T-helper 2 cell treated with Interferon-gamma antibody and Interleukin-4, amounts not matched to agents 100 ng/mL and 5 ng/mL, for 36 hours (primary cell): Measurements from ENCODE around the gene ARFGAP2. TPM values are rescaled to one million over a fixed set of nuclear protein-coding genes. Genes with fewer than 3 reads are reported as not detected.
"Not testable (repeated sequence)": the region's sequence is repeated elsewhere in the genome, so short reads cannot be mapped to it uniquely, and the experiment has no call there.

Source experiments
- intact Hi-C: fragments of 100-400 bp; cut with micrococcal nuclease; formaldehyde crosslinking; loops from one replicate; pipeline ENCODE4 v1.15.1; 2023
- total RNA-seq: library from RNA; stranded (reverse); gene quantifications from 2 replicates; pipeline ENCODE4 v1.2.3, GENCODE V29; 2022

Gene ARFGAP2
- 97.0 and 97.9 TPM in 2 replicates for total RNA-seq

GRCh38 chr11:47176328-47177228 is at the start of gene ARFGAP2:
Gene ARFGAP2 (minus strand): TSS chr11:47176879. CDS start chr11:47176853, 26 bp downstream.
- intact Hi-C loops, result loop anchor here (1.0 to 5.0 kb wide), 12 partner anchors 10 to 672 kb away; partner anchors contain the start of genes ACP2, ARHGAP1, ATG13 and DDB2

GRCh38 chr11:47225552-47226400 is 49.1 kb upstream of the ARFGAP2 start:
- intact Hi-C loops, result loop anchor here (1.0 kb wide), 1 partner anchor 9 kb away; no protein-coding TSS in a partner anchor

DNA sequence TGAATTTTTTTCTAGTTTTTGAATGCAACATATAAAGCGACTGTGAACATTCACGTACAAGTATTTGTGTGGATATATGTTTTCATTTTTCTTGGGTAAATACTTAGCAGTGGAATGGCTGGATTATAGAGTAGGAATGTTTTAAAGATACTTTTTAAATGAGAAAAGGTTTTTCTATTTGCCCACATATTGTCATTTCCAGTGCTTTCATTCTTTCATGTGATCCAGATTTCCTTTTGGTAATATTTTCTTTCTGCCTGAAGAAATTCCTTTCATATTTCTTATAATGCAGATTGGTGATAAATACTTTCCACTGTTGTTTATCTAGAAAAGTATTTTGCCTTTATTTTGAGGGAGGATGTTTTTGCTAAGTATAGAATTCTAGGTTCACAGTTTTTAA is 46.0 kb upstream of the ARFGAP2 start:
- intact Hi-C loops, result no loop called here

DNA sequence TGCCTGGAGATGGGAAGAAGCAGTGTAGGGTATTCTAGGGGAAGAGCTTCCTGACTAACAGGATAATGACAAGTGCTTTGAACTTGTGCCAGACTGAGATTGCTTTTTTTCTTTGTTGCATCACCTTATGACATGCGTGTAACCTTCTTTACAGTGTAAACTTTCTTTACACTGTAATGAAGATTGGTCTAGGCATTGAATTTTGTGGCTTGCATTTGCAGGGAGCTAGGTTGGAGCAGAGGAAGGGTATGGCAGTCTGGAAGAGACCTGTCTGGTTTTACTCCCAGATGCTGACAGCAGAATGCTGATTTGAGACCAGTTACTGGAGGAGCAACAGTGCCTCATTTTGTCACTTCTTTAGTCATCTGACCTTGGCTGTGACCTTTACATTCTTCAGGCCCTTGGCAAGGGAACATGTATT is 43.7 kb upstream of the ARFGAP2 start:
- intact Hi-C loops, result no loop called here

GRCh38 chr11:47216121-47216798 is 39.6 kb upstream of the ARFGAP2 start:
- intact Hi-C loops, result loop anchor here (1.0 to 5.0 kb wide), 6 partner anchors 9 to 361 kb away; partner anchors contain the start of genes ACP2, KBTBD4, NDUFS3 and PSMC3

GRCh38 chr11:47215366-47215910 is 38.8 kb upstream of the ARFGAP2 start:
- intact Hi-C loops, result loop anchor here (2.0 to 5.0 kb wide), 4 partner anchors 337 to 551 kb away; partner anchors contain the start of genes CELF1, FNBP4, KBTBD4 and MTCH2

DNA sequence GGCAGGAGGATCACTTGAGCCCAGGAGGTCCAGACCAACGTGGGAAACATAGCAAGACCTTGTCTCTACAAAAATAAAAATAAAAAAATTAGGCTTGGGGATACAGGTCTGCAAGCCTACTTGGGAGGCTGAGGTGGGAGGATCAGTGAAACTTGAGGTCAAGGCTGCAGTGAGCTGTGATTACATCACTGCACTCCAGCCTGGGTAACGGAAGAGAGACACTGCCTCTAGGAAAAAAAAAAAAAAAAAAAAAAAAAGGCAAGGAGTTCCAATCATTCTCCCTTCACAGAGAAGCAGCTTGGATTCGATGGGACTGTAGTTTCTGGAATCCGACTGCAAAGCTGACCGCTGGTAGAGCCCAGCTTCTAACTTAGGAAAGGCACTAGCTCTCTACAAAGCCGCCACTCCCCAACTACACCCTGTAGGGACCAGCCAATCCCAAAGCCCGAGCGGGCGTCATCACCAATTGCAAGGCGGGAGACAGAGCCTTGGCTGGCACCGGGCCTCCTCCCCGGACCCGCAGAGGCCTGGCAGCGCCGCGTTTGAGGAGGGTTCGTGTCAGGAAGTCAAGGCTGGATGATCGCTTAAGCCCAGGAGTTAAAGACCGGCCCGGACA is 37.4 kb upstream of the ARFGAP2 start:
- intact Hi-C loops, result loop anchor here (1.0 to 2.0 kb wide), 6 partner anchors 28 to 553 kb away; partner anchors contain the start of genes ARFGAP2, CELF1, FNBP4 and MTCH2

DNA sequence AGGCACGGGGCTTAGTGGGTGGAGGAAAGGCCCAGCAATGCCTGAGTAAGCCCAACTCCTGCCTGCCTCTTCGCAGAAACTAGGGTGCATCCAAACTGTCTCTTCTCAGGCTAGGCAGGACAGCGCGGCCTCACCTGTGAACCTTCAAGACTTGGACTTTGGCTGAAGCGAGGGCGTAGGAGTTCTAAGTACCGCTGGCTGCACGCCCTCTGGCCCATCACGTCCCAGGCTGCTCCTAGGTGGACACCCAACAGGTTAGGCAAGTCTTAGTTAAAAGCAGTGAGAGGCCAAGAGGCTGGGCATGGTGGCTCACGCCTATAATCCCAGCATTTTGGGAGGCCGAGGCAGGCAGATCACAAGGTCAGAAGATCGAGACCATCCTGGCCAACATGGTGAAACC is 36.3 kb upstream of the ARFGAP2 start:
- intact Hi-C loops, result no loop called here

GRCh38 chr11:47208628-47209027 is 31.9 kb upstream of the ARFGAP2 start:
- intact Hi-C loops, result no loop called here

DNA sequence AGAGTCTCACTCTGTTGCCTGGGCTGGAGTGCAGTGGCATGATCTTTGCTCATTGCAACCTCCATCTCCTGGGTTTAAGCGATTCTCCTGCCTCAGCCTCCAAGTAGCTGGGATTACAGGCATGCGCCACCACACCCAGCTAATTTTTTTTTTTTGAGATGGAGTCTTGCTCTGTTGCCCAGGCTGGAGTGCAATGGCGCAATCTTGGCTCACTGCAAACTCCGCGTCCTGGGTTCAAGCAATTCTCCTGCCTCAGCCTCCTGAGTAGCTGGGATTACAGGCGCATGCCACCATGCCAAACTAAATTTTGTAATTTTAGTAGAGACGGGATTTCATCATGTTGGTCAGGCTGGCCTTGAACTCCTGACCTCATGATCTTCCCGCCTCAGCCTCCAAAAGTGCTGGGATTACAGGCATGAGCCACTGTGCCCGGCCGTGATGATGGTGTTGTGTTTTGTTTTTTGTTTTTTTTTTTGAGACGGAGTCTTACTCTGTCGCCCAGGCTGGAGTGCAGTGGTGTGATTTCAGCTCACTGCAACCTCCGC is 31.4 kb upstream of the ARFGAP2 start:
- intact Hi-C loops, result not testable (repeated sequence)

DNA sequence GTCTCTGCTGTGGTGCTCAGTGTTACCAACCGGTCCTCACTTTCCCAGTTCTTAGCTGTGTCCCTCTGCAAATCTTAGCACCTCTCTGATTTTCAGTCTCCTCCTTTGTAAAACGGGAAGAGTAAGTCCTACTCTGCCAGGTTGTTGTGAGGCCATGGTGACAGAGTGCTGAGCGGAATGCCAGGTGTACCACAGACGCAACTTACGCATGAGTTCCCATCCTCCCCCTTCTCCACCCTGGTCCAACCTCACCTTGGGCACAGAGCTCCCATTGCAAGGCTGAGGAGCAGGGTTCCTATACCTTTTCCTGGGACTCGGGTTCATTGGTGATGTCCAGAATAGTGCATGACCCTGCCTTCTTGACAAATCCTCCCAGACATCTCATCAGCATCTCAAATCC is 30.8 kb upstream of the ARFGAP2 start:
- intact Hi-C loops, result no loop called here

GRCh38 chr11:47206577-47206976 is 29.9 kb upstream of the ARFGAP2 start:
- intact Hi-C loops, result not testable (repeated sequence)

- intact Hi-C loops, result no loop called here
Observed at GRCh38 chr11:47204637-47204989, 27.9 kb upstream of the ARFGAP2 start.

- intact Hi-C loops, result no loop called here
Observed at GRCh38 chr11:47202576-47202975, 25.9 kb upstream of the ARFGAP2 start.

GRCh38 chr11:47201015-47201414 is 24.3 kb upstream of the ARFGAP2 start:
- intact Hi-C loops, result no loop called here

- intact Hi-C loops, result not testable (repeated sequence)
Observed at GRCh38 chr11:47198161-47198560, 21.5 kb upstream of the ARFGAP2 start.

DNA sequence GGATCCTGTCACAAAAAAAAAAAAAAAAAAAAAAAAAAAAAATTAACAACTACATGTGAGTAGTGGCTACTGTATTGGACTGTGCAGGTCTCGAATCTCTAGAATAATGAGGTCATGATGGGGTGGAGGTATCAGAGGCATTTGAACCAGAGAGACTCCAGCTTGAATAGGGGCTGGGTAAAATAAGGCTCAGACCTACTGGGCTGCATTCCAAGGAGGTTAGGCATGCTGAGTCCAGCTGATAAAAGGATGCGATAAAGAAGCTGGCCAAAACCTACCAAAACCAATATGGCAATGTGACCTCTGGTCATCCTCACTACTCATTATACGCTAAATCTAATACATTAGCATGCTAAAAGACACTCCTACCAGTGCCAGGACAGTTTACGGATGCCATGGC is 15.4 kb upstream of the ARFGAP2 start:
- intact Hi-C loops, result no loop called here

DNA sequence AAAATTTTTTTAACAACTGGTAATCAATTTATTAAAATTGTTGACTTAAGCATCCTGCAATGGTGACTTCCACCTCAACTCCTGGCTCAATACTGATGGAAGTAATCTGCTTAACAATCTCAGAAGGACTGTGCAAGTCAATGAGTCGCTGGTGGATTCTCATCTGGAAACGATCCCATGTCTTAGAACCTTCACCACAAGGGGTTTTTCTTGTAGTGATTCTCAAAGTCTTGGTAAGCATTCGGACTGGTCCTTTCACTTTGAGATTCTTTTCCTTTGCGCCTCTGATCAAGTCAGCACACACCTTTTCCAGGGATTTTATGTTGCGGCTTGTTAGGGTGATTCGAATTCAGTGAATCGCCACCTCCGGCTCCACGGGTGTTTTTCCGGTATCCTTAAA is 14.5 kb upstream of the ARFGAP2 start:
- intact Hi-C loops, result not testable (repeated sequence)

DNA sequence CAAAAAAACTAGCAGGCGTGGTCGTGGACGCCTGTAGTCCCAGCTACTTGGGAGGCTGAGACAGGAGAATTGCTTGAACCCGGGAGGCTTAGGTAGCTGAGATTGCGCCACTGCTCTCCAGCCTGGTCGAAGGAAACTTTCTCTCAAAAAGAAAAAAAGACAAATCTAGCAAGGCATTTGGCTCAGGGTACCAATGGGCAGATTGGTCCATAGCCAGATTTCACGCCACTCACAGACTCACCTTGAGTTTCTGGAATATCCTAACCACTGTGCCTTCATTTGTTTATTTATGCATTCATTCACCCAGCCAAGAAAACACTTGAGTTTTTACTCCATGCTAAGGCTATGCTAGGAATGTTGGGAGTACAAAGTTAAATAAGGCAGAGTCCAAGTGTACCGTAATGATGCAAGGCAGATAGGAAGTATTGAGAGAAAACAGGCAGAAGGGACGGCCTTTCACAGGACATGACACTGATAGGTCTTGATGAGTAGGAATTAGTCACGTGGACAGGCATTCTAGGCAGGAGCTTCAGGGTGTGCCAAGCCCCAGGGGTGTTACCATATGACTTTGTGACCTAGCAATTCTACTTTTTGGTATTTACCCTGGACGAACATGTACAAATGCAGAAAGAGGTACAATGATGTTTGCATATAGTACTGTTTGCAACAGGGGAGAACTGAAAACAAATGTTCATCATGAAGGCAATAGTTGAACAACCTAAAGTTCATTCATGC is 12.6 kb upstream of the ARFGAP2 start:
- intact Hi-C loops, result no loop called here
